Testis (tissue), 3 donors: ENCODE results near the gene PFDN2. TPM values are rescaled to one million over a fixed set of nuclear protein-coding genes. Genes with fewer than 3 reads are reported as not detected.

Experiments
- DNase-seq: peaks from one replicate; pipeline ENCODE4 v3.0.0-alpha.2; 2019
- H3K27ac ChIP-seq, 2 donors: fragments of 200-600 bp; sonication (generic); one replicate each; pipeline ENCODE4 v1.5.1; 2019
- H3K27me3 ChIP-seq: fragments of 200-600 bp; sonication (generic); one replicate; pipeline ENCODE4 v1.5.1; 2019
- H3K36me3 ChIP-seq: fragments of 200-600 bp; sonication (generic); one replicate; pipeline ENCODE4 v1.5.1; 2017; ENCODE audit warnings: low read depth; ENCODE audit errors: missing control alignments
- H3K4me1 ChIP-seq: fragments of 200-600 bp; sonication (generic); one replicate; pipeline ENCODE4 v1.5.1; 2019
- H3K4me3 ChIP-seq, 2 donors: fragments of 200-600 bp; sonication (generic); one replicate each; pipeline ENCODE4 v1.5.1; 2017 to 2019
- H3K9me3 ChIP-seq: fragments of 200-600 bp; sonication (generic); one replicate; pipeline ENCODE4 v1.5.1; 2017
- CTCF ChIP-seq, 3 experiments: fragments of 450-650 bp in 2 of 3; fragments of 200-600 bp in 1 of 3; sonication (generic) in 1 of 3; IDR thresholded peaks; one replicate each; pipeline ENCODE4 v1.5.1; 2016 to 2019; ENCODE audit warnings: antibody characterized with exemption in 3 of 3, mild to moderate bottlenecking in 2 of 3, moderate library complexity in 1 of 3
- POLR2A ChIP-seq: fragments of 450-650 bp; IDR thresholded peaks from one replicate; pipeline ENCODE4 v1.6.1; 2017; ENCODE audit warnings: antibody characterized with exemption, mild to moderate bottlenecking, moderate library complexity
- WGBS, 2 donors: methylation state at CpG; one replicate each; pipeline ENCODE4 v1.1.5; 2018; 5-methylcytosine and 5-hydroxymethylcytosine counted together
- intact Hi-C: fragments of 100-400 bp; cut with DNase I; formaldehyde crosslinking; loops from one replicate; pipeline ENCODE4 v1.15.1; 2023; ENCODE audit warnings: low total_unique reads
- polyA plus RNA-seq: library from polyadenylated mRNA; stranded (reverse); fragments of 350-450 nt; fragmentation: Illumina TruSeq; extraction: RNeasy Lipid Tissue Mini Kit (QIAGEN cat#74804); gene quantifications from one replicate; pipeline ENCODE4 v1.2.3, GENCODE V29; 2014; ENCODE audit warnings: low read depth, low replicate concordance; ENCODE audit not compliant: insufficient read depth
- total RNA-seq, 2 donors: library from RNA; depleted of rRNA; stranded (reverse); fragments of >200 nt; gene quantifications; one replicate each; pipeline ENCODE4 v1.2.3, GENCODE V29; 2016

PFDN2 gene
- total and polyA plus RNA-seq, 3 donors from 2014 or later, result 76.8 to 96.3 (median 88.6) TPM

GRCh38 chr1:161081519-161081918, 36.3 kb downstream of the PFDN2 start:
- no peaks in the 10 kb centered on the region for H3K4me1 ChIP-seq
- WGBS, 2 donors, result 72 to 75% methylated on average over 5 of the region's 5 CpGs
- intact Hi-C loops, result no loop called here
- no peak overlapping the region for H3K27ac ChIP-seq
- H3K36me3 ChIP-seq, result no peaks in the 10 kb centered on the region
- H3K27me3 ChIP-seq, result no peaks in the 10 kb centered on the region
- TF ChIP-seq POLR2A, result no peak
- TF ChIP-seq CTCF (IDR thresholded peaks at IDR 0.05), result no peak
- no peaks in the 10 kb centered on the region for H3K9me3 ChIP-seq
- DNase-seq, result no peak
- no peak overlapping the region for H3K4me3 ChIP-seq

- WGBS, 2 donors, result 81% methylated on average over 5 of the region's 5 CpGs
- intact Hi-C loops, result no loop called here
Measured at GRCh38 chr1:161080441-161081405, 37.1 kb downstream of the PFDN2 start.

GRCh38 chr1:161079436-161080110, 38.3 kb downstream of the PFDN2 start:
- WGBS, 2 donors, result 42 to 43% methylated on average over 29 to 35 of the region's 41 CpGs

More at GRCh38 chr1:161080441-161081405, 37.1 kb downstream of the PFDN2 start:
- no peak for DNase-seq
- no peak overlapping the region for H3K4me3 ChIP-seq
- no peaks in the 10 kb centered on the region for H3K27me3 ChIP-seq
- no peaks in the 10 kb centered on the region for H3K4me1 ChIP-seq
- TF ChIP-seq CTCF (IDR thresholded peaks at IDR 0.05) (no peak), POLR2A (no peak)
- no peak overlapping the region for H3K27ac ChIP-seq
- H3K36me3 ChIP-seq, result no peaks in the 10 kb centered on the region
- no peaks in the 10 kb centered on the region for H3K9me3 ChIP-seq

GRCh38 chr1:161077426-161077825, 40.4 kb downstream of the PFDN2 start:
- no peaks in the 10 kb centered on the region for H3K4me1 ChIP-seq
- intact Hi-C loops, result no loop called here
- H3K4me3 ChIP-seq, result no peak overlapping the region
- DNase-seq, result no peak
- H3K36me3 ChIP-seq, result no peaks in the 10 kb centered on the region
- no peak overlapping the region for H3K27ac ChIP-seq
- H3K9me3 ChIP-seq, result no peaks in the 10 kb centered on the region
- H3K27me3 ChIP-seq, result no peaks in the 10 kb centered on the region
- TF ChIP-seq CTCF (IDR thresholded peaks at IDR 0.05) (no peak), POLR2A (no peak)
- 72 to 81% methylated on average over 6 to 9 of the region's 9 CpGs for WGBS, 2 donors

More at GRCh38 chr1:161079436-161080110, 38.3 kb downstream of the PFDN2 start:
- no peak overlapping the region for H3K27ac ChIP-seq
- no peaks in the 10 kb centered on the region for H3K9me3 ChIP-seq
- no peaks in the 10 kb centered on the region for H3K36me3 ChIP-seq
- peak overlapping the region; percentile 2 to 34 for H3K4me3 ChIP-seq
- no peaks in the 10 kb centered on the region for H3K4me1 ChIP-seq
- peak; percentile 18 for DNase-seq
- intact Hi-C loops, result no loop called here
- no peak for TF ChIP-seq POLR2A
- no peak for TF ChIP-seq CTCF (IDR thresholded peaks at IDR 0.05)
- H3K27me3 ChIP-seq, result no peaks in the 10 kb centered on the region
